ENCODE results near the gene MCRIP1.

Gene MCRIP1

DNA sequence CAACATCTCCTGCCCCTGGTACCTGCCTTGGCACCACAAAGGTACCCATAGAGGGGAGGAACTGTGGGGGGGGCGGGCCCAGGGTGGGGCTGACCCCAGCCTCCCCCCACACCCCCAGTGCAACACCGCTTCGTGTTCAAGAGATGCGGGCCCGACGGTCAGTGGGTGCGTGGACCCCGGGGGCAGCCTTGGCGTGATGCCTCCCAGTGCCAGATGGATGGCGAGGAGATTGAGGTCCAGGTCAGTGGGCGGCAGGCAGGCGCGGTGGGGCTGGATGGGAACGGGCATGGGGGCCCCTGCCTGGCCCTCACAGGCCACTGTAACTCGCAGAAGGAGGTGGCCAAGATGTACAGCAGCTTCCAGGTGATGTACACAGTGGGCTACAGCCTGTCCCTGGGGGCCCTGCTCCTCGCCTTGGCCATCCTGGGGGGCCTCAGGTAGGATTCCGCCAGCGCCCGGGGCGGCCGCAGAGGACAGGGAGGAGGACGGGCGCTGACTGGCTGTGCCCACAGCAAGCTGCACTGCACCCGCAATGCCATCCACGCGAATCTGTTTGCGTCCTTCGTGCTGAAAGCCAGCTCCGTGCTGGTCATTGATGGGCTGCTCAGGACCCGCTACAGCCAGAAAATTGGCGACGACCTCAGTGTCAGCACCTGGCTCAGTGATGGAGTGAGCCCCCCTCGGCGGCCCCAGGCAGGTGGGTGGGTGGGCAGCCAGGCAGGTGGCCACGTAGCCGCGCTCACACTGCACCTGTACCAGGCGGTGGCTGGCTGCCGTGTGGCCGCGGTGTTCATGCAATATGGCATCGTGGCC, 22.0 kb downstream of the MCRIP1 start:
- ATAC-seq: no peak

DNA sequence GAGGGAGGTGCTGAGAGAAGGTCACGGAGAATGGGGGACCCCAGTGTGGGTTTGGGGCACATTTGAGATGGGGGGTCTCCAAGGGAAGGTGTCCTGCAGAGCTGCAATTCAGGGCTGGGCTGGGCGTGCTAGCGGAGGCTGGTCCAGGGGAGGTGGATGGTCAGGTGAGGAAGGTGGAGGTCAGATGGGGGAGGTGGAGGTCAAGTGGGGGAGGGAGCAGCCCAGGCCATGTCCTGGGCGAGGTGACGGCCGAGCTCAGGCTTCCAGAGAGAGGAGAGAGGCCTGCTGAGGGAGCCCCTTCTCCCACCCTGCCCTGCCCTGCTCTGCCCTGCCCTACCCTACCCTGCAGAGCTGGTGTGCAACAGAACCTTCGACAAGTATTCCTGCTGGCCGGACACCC, 22.6 kb downstream of the MCRIP1 start:
- ATAC-seq: no peak
- no peak for TF ChIP-seq ESRRG (CRISPR knock-in tag; IDR thresholded peaks at IDR 0.05)
- no peak for TF ChIP-seq CSDC2 (CRISPR knock-in tag; IDR thresholded peaks at IDR 0.05)
- TF ChIP-seq, protein P1, sequence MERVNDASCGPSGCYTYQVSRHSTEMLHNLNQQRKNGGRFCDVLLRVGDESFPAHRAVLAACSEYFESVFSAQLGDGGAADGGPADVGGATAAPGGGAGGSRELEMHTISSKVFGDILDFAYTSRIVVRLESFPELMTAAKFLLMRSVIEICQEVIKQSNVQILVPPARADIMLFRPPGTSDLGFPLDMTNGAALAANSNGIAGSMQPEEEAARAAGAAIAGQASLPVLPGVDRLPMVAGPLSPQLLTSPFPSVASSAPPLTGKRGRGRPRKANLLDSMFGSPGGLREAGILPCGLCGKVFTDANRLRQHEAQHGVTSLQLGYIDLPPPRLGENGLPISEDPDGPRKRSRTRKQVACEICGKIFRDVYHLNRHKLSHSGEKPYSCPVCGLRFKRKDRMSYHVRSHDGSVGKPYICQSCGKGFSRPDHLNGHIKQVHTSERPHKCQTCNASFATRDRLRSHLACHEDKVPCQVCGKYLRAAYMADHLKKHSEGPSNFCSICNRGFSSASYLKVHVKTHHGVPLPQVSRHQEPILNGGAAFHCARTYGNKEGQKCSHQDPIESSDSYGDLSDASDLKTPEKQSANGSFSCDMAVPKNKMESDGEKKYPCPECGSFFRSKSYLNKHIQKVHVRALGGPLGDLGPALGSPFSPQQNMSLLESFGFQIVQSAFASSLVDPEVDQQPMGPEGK (CRISPR knock-in tag; IDR thresholded peaks at IDR 0.05; ENCODE audit: borderline replicate concordance): no peak
- no peak for TF ChIP-seq GLIS3 (CRISPR knock-in tag; IDR thresholded peaks at IDR 0.05)
- TF ChIP-seq ZFP30 (CRISPR knock-in tag; IDR thresholded peaks at IDR 0.05): no peak
- no peak for TF ChIP-seq RARB (CRISPR knock-in tag; IDR thresholded peaks at IDR 0.05)
- TF ChIP-seq, protein P2, sequence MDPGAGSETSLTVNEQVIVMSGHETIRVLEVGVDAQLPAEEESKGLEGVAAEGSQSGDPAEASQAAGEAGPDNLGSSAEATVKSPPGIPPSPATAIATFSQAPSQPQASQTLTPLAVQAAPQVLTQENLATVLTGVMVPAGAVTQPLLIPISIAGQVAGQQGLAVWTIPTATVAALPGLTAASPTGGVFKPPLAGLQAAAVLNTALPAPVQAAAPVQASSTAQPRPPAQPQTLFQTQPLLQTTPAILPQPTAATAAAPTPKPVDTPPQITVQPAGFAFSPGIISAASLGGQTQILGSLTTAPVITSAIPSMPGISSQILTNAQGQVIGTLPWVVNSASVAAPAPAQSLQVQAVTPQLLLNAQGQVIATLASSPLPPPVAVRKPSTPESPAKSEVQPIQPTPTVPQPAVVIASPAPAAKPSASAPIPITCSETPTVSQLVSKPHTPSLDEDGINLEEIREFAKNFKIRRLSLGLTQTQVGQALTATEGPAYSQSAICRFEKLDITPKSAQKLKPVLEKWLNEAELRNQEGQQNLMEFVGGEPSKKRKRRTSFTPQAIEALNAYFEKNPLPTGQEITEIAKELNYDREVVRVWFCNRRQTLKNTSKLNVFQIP (CRISPR knock-in tag; IDR thresholded peaks at IDR 0.05; ENCODE audit: borderline replicate concordance, low read depth): no peak
- no peak for TF ChIP-seq ZNF8 (CRISPR knock-in tag; IDR thresholded peaks at IDR 0.05)
- TF ChIP-seq, protein P3, sequence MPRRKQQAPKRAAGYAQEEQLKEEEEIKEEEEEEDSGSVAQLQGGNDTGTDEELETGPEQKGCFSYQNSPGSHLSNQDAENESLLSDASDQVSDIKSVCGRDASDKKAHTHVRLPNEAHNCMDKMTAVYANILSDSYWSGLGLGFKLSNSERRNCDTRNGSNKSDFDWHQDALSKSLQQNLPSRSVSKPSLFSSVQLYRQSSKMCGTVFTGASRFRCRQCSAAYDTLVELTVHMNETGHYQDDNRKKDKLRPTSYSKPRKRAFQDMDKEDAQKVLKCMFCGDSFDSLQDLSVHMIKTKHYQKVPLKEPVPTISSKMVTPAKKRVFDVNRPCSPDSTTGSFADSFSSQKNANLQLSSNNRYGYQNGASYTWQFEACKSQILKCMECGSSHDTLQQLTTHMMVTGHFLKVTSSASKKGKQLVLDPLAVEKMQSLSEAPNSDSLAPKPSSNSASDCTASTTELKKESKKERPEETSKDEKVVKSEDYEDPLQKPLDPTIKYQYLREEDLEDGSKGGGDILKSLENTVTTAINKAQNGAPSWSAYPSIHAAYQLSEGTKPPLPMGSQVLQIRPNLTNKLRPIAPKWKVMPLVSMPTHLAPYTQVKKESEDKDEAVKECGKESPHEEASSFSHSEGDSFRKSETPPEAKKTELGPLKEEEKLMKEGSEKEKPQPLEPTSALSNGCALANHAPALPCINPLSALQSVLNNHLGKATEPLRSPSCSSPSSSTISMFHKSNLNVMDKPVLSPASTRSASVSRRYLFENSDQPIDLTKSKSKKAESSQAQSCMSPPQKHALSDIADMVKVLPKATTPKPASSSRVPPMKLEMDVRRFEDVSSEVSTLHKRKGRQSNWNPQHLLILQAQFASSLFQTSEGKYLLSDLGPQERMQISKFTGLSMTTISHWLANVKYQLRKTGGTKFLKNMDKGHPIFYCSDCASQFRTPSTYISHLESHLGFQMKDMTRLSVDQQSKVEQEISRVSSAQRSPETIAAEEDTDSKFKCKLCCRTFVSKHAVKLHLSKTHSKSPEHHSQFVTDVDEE (CRISPR knock-in tag; IDR thresholded peaks at IDR 0.05): no peak
- no peak for TF ChIP-seq TCF4 (CRISPR knock-in tag; IDR thresholded peaks at IDR 0.05; ENCODE audit: borderline replicate concordance)
- TF ChIP-seq, protein P4, sequence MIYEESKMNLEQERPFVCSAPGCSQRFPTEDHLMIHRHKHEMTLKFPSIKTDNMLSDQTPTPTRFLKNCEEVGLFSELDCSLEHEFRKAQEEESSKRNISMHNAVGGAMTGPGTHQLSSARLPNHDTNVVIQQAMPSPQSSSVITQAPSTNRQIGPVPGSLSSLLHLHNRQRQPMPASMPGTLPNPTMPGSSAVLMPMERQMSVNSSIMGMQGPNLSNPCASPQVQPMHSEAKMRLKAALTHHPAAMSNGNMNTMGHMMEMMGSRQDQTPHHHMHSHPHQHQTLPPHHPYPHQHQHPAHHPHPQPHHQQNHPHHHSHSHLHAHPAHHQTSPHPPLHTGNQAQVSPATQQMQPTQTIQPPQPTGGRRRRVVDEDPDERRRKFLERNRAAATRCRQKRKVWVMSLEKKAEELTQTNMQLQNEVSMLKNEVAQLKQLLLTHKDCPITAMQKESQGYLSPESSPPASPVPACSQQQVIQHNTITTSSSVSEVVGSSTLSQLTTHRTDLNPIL (CRISPR knock-in tag; IDR thresholded peaks at IDR 0.05; ENCODE audit: low read depth): no peak
- TF ChIP-seq ZFP3 (CRISPR knock-in tag; IDR thresholded peaks at IDR 0.05): no peak
- TF ChIP-seq SNAI2 (CRISPR knock-in tag; IDR thresholded peaks at IDR 0.05): no peak
- TF ChIP-seq TOX (CRISPR knock-in tag; IDR thresholded peaks at IDR 0.05; ENCODE audit: borderline replicate concordance): no peak
- TF ChIP-seq ZC3H10 (CRISPR knock-in tag; IDR thresholded peaks at IDR 0.05): no peak
- no peak for TF ChIP-seq PPARA (CRISPR knock-in tag; IDR thresholded peaks at IDR 0.05; ENCODE audit: borderline replicate concordance)
- no peak for TF ChIP-seq ISL1 (CRISPR knock-in tag; IDR thresholded peaks at IDR 0.05)
- TF ChIP-seq, protein P5, sequence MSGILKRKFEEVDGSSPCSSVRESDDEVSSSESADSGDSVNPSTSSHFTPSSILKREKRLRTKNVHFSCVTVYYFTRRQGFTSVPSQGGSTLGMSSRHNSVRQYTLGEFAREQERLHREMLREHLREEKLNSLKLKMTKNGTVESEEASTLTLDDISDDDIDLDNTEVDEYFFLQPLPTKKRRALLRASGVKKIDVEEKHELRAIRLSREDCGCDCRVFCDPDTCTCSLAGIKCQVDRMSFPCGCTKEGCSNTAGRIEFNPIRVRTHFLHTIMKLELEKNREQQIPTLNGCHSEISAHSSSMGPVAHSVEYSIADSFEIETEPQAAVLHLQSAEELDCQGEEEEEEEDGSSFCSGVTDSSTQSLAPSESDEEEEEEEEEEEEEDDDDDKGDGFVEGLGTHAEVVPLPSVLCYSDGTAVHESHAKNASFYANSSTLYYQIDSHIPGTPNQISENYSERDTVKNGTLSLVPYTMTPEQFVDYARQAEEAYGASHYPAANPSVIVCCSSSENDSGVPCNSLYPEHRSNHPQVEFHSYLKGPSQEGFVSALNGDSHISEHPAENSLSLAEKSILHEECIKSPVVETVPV (CRISPR knock-in tag; IDR thresholded peaks at IDR 0.05): no peak
- TF ChIP-seq ARNTL (CRISPR knock-in tag; IDR thresholded peaks at IDR 0.05; ENCODE audit: borderline replicate concordance, low read depth): no peak

More for the DNA sequence above, 22.0 kb downstream of the MCRIP1 start:
- TF ChIP-seq, protein P3 (CRISPR knock-in tag; IDR thresholded peaks at IDR 0.05): no peak
- TF ChIP-seq BACH2 (CRISPR knock-in tag; IDR thresholded peaks at IDR 0.05; ENCODE audit: borderline replicate concordance) (no peak), SNAI2 (CRISPR knock-in tag; IDR thresholded peaks at IDR 0.05) (no peak), ZFP3 (CRISPR knock-in tag; IDR thresholded peaks at IDR 0.05) (no peak), RARB (CRISPR knock-in tag; IDR thresholded peaks at IDR 0.05) (no peak), ISL1 (CRISPR knock-in tag; IDR thresholded peaks at IDR 0.05) (no peak), ZC3H10 (CRISPR knock-in tag; IDR thresholded peaks at IDR 0.05) (no peak), ZNF70 (CRISPR knock-in tag; IDR thresholded peaks at IDR 0.05) (no peak), ARNTL (CRISPR knock-in tag; IDR thresholded peaks at IDR 0.05; ENCODE audit: borderline replicate concordance, low read depth) (no peak), ZNF8 (CRISPR knock-in tag; IDR thresholded peaks at IDR 0.05) (no peak), ZNF565 (CRISPR knock-in tag; conservative IDR thresholded peaks at IDR 0.05; ENCODE audit: low read depth) (no peak), TOX (CRISPR knock-in tag; IDR thresholded peaks at IDR 0.05; ENCODE audit: borderline replicate concordance) (no peak), CSDC2 (CRISPR knock-in tag; IDR thresholded peaks at IDR 0.05) (no peak), TCF4 (CRISPR knock-in tag; IDR thresholded peaks at IDR 0.05; ENCODE audit: borderline replicate concordance) (no peak), ESRRG (CRISPR knock-in tag; IDR thresholded peaks at IDR 0.05) (no peak), ZFP30 (CRISPR knock-in tag; IDR thresholded peaks at IDR 0.05) (no peak)
- TF ChIP-seq, protein P2 (CRISPR knock-in tag; IDR thresholded peaks at IDR 0.05; ENCODE audit: borderline replicate concordance, low read depth): no peak
